BE2C (cell line): ENCODE measurements around the gene RPL36AL.

Source experiments
- DNase-seq: peaks from one replicate; pipeline ENCODE4 v3.0.0-alpha.2; 2020
- H3K27me3 ChIP-seq: fragments of 250-450 bp; sonication (Bioruptor Pico); 2 replicates; pipeline ENCODE4 v1.5.1; 2020; ENCODE audit warnings: mild to moderate bottlenecking
- H3K36me3 ChIP-seq: fragments of 250-450 bp; sonication (Bioruptor Pico); 2 replicates; pipeline ENCODE4 v1.5.1; 2020; ENCODE audit warnings: mild to moderate bottlenecking
- H3K4me1 ChIP-seq: fragments of 250-450 bp; sonication (Bioruptor Pico); 2 replicates; pipeline ENCODE4 v1.5.1; 2020
- H3K4me3 ChIP-seq: 2 replicates; pipeline ENCODE4 v1.5.1; 2011; ENCODE audit warnings: low read depth, low read length
- H3K9me3 ChIP-seq: fragments of 250-450 bp; sonication (Bioruptor Pico); 2 replicates; pipeline ENCODE4 v1.5.1; 2020
- CTCF ChIP-seq: IDR thresholded peaks from 2 replicates; pipeline ENCODE4 v1.5.1; 2012; ENCODE audit warnings: mild to moderate bottlenecking, low read depth, low read length

Gene RPL36AL

GRCh38 chr14:49582113-49582977, 38.1 kb downstream of the RPL36AL start:
- TF ChIP-seq CTCF = no peak
- DNase-seq = no peak
- no peaks in the 10 kb centered on the region for H3K9me3 ChIP-seq
- H3K4me3 ChIP-seq = no peak overlapping the region
- no peaks in the 10 kb centered on the region for H3K27me3 ChIP-seq
- H3K36me3 ChIP-seq = peaks cover 66% of the 10 kb centered on the region
- peaks cover 13% of the 10 kb centered on the region for H3K4me1 ChIP-seq

GRCh38 chr14:49581209-49582112, 39.0 kb downstream of the RPL36AL start:
- no peak overlapping the region for H3K4me3 ChIP-seq

GRCh38 chr14:49579841-49580240, 40.6 kb downstream of the RPL36AL start:
- H3K4me1 ChIP-seq = peaks cover 13% of the 10 kb centered on the region
- TF ChIP-seq CTCF = no peak
- H3K9me3 ChIP-seq = no peaks in the 10 kb centered on the region
- no peak for DNase-seq
- no peaks in the 10 kb centered on the region for H3K27me3 ChIP-seq
- peaks cover 80% of the 10 kb centered on the region for H3K36me3 ChIP-seq
- H3K4me3 ChIP-seq = no peak overlapping the region

More at GRCh38 chr14:49581209-49582112, 39.0 kb downstream of the RPL36AL start:
- H3K4me1 ChIP-seq = peaks cover 13% of the 10 kb centered on the region
- peaks cover 75% of the 10 kb centered on the region for H3K36me3 ChIP-seq
- TF ChIP-seq CTCF = no peak
- H3K9me3 ChIP-seq = no peaks in the 10 kb centered on the region
- no peak for DNase-seq
- H3K27me3 ChIP-seq = no peaks in the 10 kb centered on the region

- no peak overlapping the region for H3K4me3 ChIP-seq
- peaks cover 7% of the 10 kb centered on the region for H3K4me1 ChIP-seq
- no peak for DNase-seq
- no peak for TF ChIP-seq CTCF
- H3K27me3 ChIP-seq = no peaks in the 10 kb centered on the region
- peaks cover 79% of the 10 kb centered on the region for H3K36me3 ChIP-seq
- H3K9me3 ChIP-seq = no peaks in the 10 kb centered on the region
These were observed 42.3 kb downstream of the RPL36AL start for GRCh38 chr14:49578141-49578540.

GRCh38 chr14:49574038-49574437, 46.4 kb downstream of the RPL36AL start:
- Histone ChIP-seq H3K9me3 (no peaks in the 10 kb centered on the region), H3K4me3 (no peak overlapping the region), H3K4me1 (peaks cover 3% of the 10 kb centered on the region), H3K36me3 (peaks cover 73% of the 10 kb centered on the region), H3K27me3 (no peaks in the 10 kb centered on the region)
- no peak for DNase-seq
- TF ChIP-seq CTCF = no peak
